Prostate gland (tissue), 2 donors: ENCODE results near the gene CTNNA3.

Experiments
- POLR2A ChIP-seq: fragments of 450-650 bp; IDR thresholded peaks from one replicate; pipeline ENCODE4 v1.6.1; 2016; ENCODE audit warnings: antibody characterized with exemption, mild to moderate bottlenecking
- POLR2AphosphoS5 ChIP-seq: sonication (generic); formaldehyde crosslinking; IDR thresholded peaks from one replicate; pipeline ENCODE4 v1.6.1; 2017; ENCODE audit warnings: antibody characterized with exemption
- TF ChIP-seq, protein P1 (sequence below), 4 experiments: fragments of 200-600 bp in 2 of 4; fragments of 450-650 bp in 2 of 4; sonication (generic) in 2 of 4; IDR thresholded peaks; 1 replicate in 3 of 4; 2 replicates in 1 of 4; pipeline ENCODE4 v1.5.1; 2016 to 2019; ENCODE audit warnings: antibody characterized with exemption in 4 of 4, mild to moderate bottlenecking in 2 of 4, moderate library complexity in 2 of 4

- TF ChIP-seq, protein P1, sequence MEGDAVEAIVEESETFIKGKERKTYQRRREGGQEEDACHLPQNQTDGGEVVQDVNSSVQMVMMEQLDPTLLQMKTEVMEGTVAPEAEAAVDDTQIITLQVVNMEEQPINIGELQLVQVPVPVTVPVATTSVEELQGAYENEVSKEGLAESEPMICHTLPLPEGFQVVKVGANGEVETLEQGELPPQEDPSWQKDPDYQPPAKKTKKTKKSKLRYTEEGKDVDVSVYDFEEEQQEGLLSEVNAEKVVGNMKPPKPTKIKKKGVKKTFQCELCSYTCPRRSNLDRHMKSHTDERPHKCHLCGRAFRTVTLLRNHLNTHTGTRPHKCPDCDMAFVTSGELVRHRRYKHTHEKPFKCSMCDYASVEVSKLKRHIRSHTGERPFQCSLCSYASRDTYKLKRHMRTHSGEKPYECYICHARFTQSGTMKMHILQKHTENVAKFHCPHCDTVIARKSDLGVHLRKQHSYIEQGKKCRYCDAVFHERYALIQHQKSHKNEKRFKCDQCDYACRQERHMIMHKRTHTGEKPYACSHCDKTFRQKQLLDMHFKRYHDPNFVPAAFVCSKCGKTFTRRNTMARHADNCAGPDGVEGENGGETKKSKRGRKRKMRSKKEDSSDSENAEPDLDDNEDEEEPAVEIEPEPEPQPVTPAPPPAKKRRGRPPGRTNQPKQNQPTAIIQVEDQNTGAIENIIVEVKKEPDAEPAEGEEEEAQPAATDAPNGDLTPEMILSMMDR (IDR thresholded peaks at IDR 0.05): no peak
- TF ChIP-seq POLR2A: no peak
- TF ChIP-seq POLR2AphosphoS5: no peak
Observed at GRCh38 chr10:66176772-66177171, 1519.2 kb downstream of the CTNNA3 start.
